Heart right ventricle (tissue), 16 donors: ENCODE data around the gene CALY. TPM values are rescaled to one million over a fixed set of nuclear protein-coding genes. Genes with fewer than 3 reads are reported as not detected.

Experiments
- ATAC-seq, 8 donors: fragments of 200-7000 bp; cut with Tn5 transposase; one replicate each; pipeline ENCODE4 v1.9.1; 2020; ENCODE audit warnings: mild to moderate bottlenecking in 8 of 8, moderate library complexity in 8 of 8, moderate number of reproducible peaks in 1 of 8
- DNase-seq, 2 donors: peaks; one replicate each; pipeline ENCODE4 v3.0.0-alpha.2; 2020
- H3K27ac ChIP-seq, 10 donors: fragments of 200-600 bp; sonication (generic) in 2 of 10; one replicate each; pipeline versions ENCODE4 v1.5.0 to v1.8.0; 2020 to 2022; ENCODE audit warnings: mild to moderate bottlenecking in 3 of 10
- H3K27me3 ChIP-seq, 7 donors: fragments of 200-600 bp; one replicate each; pipeline ENCODE4 v1.8.0; 2021 to 2022; ENCODE audit warnings: mild to moderate bottlenecking in 2 of 7
- H3K36me3 ChIP-seq, 9 donors: fragments of 200-600 bp; sonication (generic) in 1 of 9; one replicate each; pipeline versions ENCODE4 v1.5.0 to v1.8.0; 2020 to 2022; ENCODE audit warnings: mild to moderate bottlenecking in 2 of 9
- H3K4me1 ChIP-seq, 9 donors: fragments of 200-600 bp; sonication (generic) in 1 of 9; one replicate each; pipeline versions ENCODE4 v1.5.0 to v1.8.0; 2020 to 2022; ENCODE audit warnings: mild to moderate bottlenecking in 4 of 9
- H3K4me3 ChIP-seq, 10 donors: fragments of 200-600 bp; sonication (generic) in 2 of 10; one replicate each; pipeline versions ENCODE4 v1.5.0 to v1.8.0; 2020 to 2022; ENCODE audit warnings: mild to moderate bottlenecking in 7 of 10, moderate library complexity in 2 of 10
- H3K9me3 ChIP-seq, 11 donors: fragments of 200-600 bp in 10 of 11; sonication (generic) in 2 of 11; one replicate each; pipeline versions ENCODE4 v1.5.0 to v1.8.0; 2013 to 2022; ENCODE audit warnings: mild to moderate bottlenecking in 2 of 11, control low read depth in 1 of 11, moderate library complexity in 1 of 11
- WGBS, 2 donors: extraction: QIAGEN DNeasy Blood & Tissue Kit; methylation state at CpG; one replicate each; pipeline ENCODE4 v1.1.7; 2013; ENCODE audit warnings: inconsistent platforms in 1 of 2; 5-methylcytosine and 5-hydroxymethylcytosine counted together
- intact Hi-C, 10 donors: fragments of 100-400 bp; cut with DNase I; formaldehyde crosslinking; loops; one replicate each; pipeline versions ENCODE4 v1.11.1 to v1.14.2; 2022
- polyA plus RNA-seq, 2 donors: library from polyadenylated mRNA; stranded (reverse); fragments of 200-250 nt; gene quantifications; one replicate each; pipeline ENCODE4 v1.2.3, GENCODE V29; 2013
- total RNA-seq, 10 donors: library from RNA; stranded (reverse); fragmentation: NEBNext Ultra II Directional in 3 of 10; extraction: Animal tissue kit (Norgen Biotek cat#: 25700) in 3 of 10; gene quantifications; one replicate each; pipeline versions ENCODE4 v1.2.1 to v1.2.4, GENCODE V29; 2021 to 2023
- TF ChIP-seq, protein P1 (sequence below), 9 donors: fragments of 200-600 bp; sonication (generic) in 2 of 9; IDR thresholded peaks; one replicate each; pipeline versions ENCODE4 v1.5.0 to v1.8.0; 2021 to 2022; ENCODE audit warnings: antibody characterized with exemption in 9 of 9, mild to moderate bottlenecking in 5 of 9, moderate library complexity in 1 of 9
- donor health status: Arrhythmogenic right ventricular cardiomyopathy.
- donor health status: ischemic (EF 13 %, LVEDD 7.1; RV severe dilation, severe dysfunction).
- donor health status: healthy with polysubstance abuse.
- donor health status: DM: no; HTN: yes; CAD: no.
- donor health status: DM: no; HTN: no; CAD: no.
- donor health status: ischemic (EF 25% LVEDD 6.9; RV normal size, moderate dysfunction).
- donor health status: ischemic (EF 25% LVEDD 5.7; RV mildly dilated, moderate dysfunction).
- donor health status: healthy.
- donor health status: DM: yes; HTN: yes; CAD: no.
- donor health status: Ischemic cardiomyopathy.
- donor health status: ischemic (EF 35%, LVEDD 5.7; RV mildly dilated, moderate dysfunction).
- donor health status: nonischemic (EF 11% LVEDD 7.7; RV severe dilation, severe dysfunction).
- donor health status: DM: yes; HTN: yes; CAD: no.
- donor health status: PGD.
- donor health status: ischemic (EF 29% LVEDD 5.4; RV normal size, mild dysfunction).
- donor health status: nonischemic (EF 23%, LVEDD 6.1; RV moderate dilation, normal function).

Gene CALY
- total and polyA plus RNA-seq, 12 donors = 0.09 to 0.77 TPM; not detected in 10

DNA sequence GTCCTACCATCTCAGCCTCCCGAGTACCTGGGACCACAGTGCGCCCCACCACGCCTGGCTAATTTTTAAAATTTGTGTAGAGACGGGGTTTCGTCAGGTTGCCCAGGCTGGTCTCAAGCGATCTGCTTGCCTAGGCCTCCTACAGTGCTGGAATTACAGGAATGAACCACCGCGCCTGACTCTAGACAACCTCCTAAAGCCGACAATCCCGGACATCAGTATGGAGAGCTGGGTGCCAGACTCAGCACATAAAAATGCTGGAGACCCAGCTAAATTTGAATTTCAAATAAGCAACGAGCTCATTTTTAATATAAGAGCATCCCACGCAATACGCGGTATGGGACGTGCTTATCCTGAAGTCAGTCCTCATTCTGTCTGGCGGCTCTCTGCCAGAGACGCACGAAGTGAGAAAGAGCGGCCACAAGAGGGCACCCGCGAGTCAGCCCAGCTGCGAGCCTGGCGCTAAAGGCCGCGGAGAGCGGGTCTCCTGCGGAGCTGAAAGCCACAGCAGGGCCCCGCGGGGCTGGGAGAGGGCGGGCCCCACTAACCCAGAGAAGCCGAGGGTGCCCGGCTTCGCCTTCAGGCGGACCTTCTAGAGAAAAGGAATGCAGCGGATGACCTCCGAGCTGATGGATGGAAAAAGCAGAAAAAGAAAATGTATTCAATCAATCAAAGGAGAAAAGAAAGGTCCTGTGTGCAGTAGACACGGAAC, 7.0 kb downstream of the CALY start:
- H3K27me3 ChIP-seq = peaks cover 31 to 82% (median 81%) of the 10 kb centered on the region in 7 donors

DNA sequence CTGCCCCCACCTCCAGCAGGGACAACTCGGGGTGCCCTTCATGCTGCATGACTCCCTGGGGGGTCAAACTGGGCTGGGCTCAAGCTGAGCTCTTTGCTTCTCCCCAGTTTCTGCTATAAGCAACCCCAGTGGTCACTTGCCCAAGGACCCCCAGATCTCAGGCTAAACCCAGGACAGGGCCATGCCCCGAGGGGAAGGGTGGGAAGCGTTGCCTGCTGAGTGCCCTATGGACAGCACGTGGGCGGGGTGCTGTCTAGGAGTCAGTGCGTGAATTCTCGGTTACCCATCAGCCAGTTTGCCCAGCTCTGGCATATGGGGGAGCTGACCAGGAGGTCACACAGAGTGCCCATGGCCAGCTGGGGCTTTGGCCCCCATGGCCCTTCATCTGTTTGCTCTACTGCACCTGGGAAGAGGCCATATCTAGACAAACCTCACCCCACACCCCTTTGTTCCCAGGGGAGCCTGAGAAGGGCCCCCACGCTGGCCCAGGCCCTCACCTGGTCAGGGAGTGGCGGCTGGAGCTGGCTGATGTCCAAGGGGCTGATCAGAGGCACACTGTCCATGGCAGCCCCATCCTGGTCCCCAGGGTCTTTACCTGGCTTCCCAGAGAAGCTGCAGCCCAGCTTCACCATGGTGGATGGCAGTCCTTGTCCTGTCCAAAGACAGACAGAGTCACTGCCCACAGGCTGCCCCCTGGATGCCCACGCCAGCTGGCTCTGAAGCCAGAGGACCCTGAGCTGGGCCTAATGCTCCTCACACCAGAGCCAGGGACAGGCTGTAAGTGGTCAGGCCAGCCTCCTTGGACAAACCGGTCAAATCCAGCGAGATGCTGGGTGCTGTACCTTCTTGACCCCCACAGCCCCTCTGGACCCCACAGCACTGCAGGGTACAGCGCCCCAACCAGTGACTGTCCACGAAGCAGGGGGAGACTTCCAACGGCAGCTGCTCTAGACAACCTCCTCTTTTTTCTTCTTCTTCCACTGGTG, 8.0 kb downstream of the CALY start:
- Histone ChIP-seq H3K9me3 (no peaks in the 10 kb centered on the region), H3K4me1 (peaks cover 5 to 25% (median 15%) of the 10 kb centered on the region in 9 donors), H3K36me3 (no peaks in the 10 kb centered on the region), H3K4me3 (no peak overlapping the region), H3K27me3 (peaks cover 29 to 81% (median 80%) of the 10 kb centered on the region in 7 donors), H3K27ac (no peak overlapping the region)
- TF ChIP-seq, protein P1, sequence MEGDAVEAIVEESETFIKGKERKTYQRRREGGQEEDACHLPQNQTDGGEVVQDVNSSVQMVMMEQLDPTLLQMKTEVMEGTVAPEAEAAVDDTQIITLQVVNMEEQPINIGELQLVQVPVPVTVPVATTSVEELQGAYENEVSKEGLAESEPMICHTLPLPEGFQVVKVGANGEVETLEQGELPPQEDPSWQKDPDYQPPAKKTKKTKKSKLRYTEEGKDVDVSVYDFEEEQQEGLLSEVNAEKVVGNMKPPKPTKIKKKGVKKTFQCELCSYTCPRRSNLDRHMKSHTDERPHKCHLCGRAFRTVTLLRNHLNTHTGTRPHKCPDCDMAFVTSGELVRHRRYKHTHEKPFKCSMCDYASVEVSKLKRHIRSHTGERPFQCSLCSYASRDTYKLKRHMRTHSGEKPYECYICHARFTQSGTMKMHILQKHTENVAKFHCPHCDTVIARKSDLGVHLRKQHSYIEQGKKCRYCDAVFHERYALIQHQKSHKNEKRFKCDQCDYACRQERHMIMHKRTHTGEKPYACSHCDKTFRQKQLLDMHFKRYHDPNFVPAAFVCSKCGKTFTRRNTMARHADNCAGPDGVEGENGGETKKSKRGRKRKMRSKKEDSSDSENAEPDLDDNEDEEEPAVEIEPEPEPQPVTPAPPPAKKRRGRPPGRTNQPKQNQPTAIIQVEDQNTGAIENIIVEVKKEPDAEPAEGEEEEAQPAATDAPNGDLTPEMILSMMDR (IDR thresholded peaks at IDR 0.05) = no peak
- intact Hi-C loops = loop anchor here in 7 of 10 donors (5.0 to 10.0 kb wide), 4 partner anchors 186 to 279 kb away; partner anchors contain the start of gene CYP2E1 (in 5 of the 7)
- DNase-seq (no peak), ATAC-seq (no peak)
- WGBS, 2 donors = 79 to 84% methylated on average over 15 of the region's 15 CpGs

More for the DNA sequence above, 7.0 kb downstream of the CALY start:
- intact Hi-C loops = loop anchor here in 9 of 10 donors (5.0 to 10.0 kb wide), 4 partner anchors 185 to 278 kb away; partner anchors contain the start of gene CYP2E1 (in 6 of the 9)
- TF ChIP-seq, protein P1 (IDR thresholded peaks at IDR 0.05) = peak; percentile 91 to 99 (median 96)
- no peaks in the 10 kb centered on the region for H3K9me3 ChIP-seq
- DNase-seq (peak; percentile 82 to 88), ATAC-seq (peak; percentile 70 to 91 (median 87))
- H3K27ac ChIP-seq = no peak overlapping the region
- H3K4me3 ChIP-seq = peak overlapping the region in 6 of 10 donors; percentile 10 to 39 (median 23)
- H3K4me1 ChIP-seq = peaks cover 5 to 24% (median 15%) of the 10 kb centered on the region in 9 donors
- no peaks in the 10 kb centered on the region for H3K36me3 ChIP-seq
- WGBS, 2 donors = 7 to 8% methylated on average over 37 of the region's 37 CpGs

GRCh38 chr10:133327651-133328357, 8.9 kb downstream of the CALY start:
- TF ChIP-seq, protein P1 (IDR thresholded peaks at IDR 0.05) = no peak
- intact Hi-C loops = loop anchor here in 7 of 10 donors (5.0 to 10.0 kb wide), 4 partner anchors 187 to 279 kb away; partner anchors contain the start of gene CYP2E1 (in 5 of the 7)
- DNase-seq (no peak), ATAC-seq (no peak)
- Histone ChIP-seq H3K27me3 (peaks cover 29 to 78% (median 74%) of the 10 kb centered on the region in 7 donors), H3K4me1 (peaks cover 5 to 25% (median 15%) of the 10 kb centered on the region in 9 donors), H3K36me3 (no peaks in the 10 kb centered on the region), H3K27ac (no peak overlapping the region), H3K4me3 (no peak overlapping the region), H3K9me3 (no peaks in the 10 kb centered on the region)
- WGBS, 2 donors = 42 to 49% methylated on average over 12 of the region's 12 CpGs
